Forelimb muscle (tissue), 1 donor: ENCODE results near the gene PIK3C2G. TPM values are rescaled to one million over a fixed set of nuclear protein-coding genes. Genes with fewer than 3 reads are reported as not detected.

ENCODE experiments used
- polyA plus RNA-seq: library from polyadenylated mRNA; unstranded; fragments of 120-200 nt; gene quantifications from one replicate; pipeline ENCODE4 v1.2.1, GENCODE V29; 2013; ENCODE audit not compliant: insufficient read length

The PIK3C2G gene
- polyA plus RNA-seq, 1 donor, result 0.08 TPM

Other genes starting within 250 kb of the PIK3C2G start
- 0.23 TPM for gene RERGL, start 171.3 kb upstream of the PIK3C2G start, polyA plus RNA-seq